OCI-LY3 (cell line): ENCODE data around the gene GUCA2B.

Source experiments
- EZH2phosphoT487 ChIP-seq: fragments of 200-600 bp; shearing (Covaris generic); IDR thresholded peaks from 2 replicates; pipeline ENCODE4 v1.6.1; 2018; ENCODE audit warnings: antibody characterized with exemption, mixed run types, low read depth
- TF ChIP-seq, protein P1 (sequence below): fragments of 200-600, 300-600 bp; sonication (generic); IDR thresholded peaks from 2 replicates; pipeline ENCODE4 v1.5.1; 2014; ENCODE audit warnings: antibody characterized with exemption, low read length, low read depth

- TF ChIP-seq, protein P1, sequence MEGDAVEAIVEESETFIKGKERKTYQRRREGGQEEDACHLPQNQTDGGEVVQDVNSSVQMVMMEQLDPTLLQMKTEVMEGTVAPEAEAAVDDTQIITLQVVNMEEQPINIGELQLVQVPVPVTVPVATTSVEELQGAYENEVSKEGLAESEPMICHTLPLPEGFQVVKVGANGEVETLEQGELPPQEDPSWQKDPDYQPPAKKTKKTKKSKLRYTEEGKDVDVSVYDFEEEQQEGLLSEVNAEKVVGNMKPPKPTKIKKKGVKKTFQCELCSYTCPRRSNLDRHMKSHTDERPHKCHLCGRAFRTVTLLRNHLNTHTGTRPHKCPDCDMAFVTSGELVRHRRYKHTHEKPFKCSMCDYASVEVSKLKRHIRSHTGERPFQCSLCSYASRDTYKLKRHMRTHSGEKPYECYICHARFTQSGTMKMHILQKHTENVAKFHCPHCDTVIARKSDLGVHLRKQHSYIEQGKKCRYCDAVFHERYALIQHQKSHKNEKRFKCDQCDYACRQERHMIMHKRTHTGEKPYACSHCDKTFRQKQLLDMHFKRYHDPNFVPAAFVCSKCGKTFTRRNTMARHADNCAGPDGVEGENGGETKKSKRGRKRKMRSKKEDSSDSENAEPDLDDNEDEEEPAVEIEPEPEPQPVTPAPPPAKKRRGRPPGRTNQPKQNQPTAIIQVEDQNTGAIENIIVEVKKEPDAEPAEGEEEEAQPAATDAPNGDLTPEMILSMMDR, result no peak
- no peak for TF ChIP-seq EZH2phosphoT487
Measured at GRCh38 chr1:42133809-42134526, 19.2 kb upstream of the GUCA2B start.
